Measurements from ENCODE around the gene ATP4A. TPM values are rescaled to one million over a fixed set of nuclear protein-coding genes. Genes with fewer than 3 reads are reported as not detected.

Gene ATP4A
- total RNA-seq, 2 experiments from 2014 or later, result not detected

DNA sequence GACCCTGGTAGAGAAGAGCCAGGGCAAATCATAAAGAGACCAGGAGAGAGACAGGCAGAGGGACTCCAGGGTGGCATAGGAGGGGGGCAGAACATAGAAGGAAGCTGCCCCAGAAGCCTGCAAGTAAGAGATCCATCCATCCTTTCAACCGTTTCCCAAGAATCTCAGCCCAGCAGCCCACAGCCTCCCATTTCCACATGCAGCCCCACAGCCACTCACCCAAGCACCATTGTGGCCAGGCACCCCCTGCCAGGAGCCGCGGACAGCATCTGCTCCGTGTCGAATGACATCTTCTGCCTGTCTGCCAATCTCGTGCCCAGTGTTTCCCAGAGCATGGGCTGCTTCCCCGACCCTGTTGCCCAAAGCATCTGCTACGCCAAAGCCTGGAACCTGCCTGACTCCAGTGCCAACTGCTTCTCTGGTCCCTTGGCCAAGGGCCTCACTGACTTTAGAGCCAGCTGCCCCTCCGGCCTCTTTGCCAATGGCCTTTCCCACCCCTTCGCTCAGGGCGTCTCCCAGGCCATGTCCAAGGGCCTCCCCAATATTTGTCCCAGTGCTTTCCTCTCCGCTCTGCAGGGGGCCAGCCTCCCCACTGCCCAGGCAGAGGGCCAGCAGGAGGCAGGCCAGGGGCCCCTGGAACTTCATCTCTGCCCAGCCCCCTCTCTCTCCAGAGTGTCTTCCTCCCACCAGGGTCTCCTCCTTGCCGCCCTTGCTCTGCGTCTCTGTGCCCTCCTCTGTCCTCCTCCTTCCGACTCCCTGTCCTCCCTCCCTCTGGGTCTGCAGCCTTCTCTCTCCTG lies 50.4 kb downstream of the ATP4A start:
- Mint-ChIP-seq H3K4me1 (ENCODE audit: low read depth) (peaks cover 15% of the 10 kb centered on the region), H3K4me3 (no peak overlapping the region), H3K36me3 (ENCODE audit: low read depth) (no peaks in the 10 kb centered on the region), H3K27ac (no peak overlapping the region), H3K27me3 (ENCODE audit: low read depth) (peaks cover 30% of the 10 kb centered on the region), H3K9me3 (no peaks in the 10 kb centered on the region)
- CTCF ChIA-PET, result interaction anchor here (1.5 kb wide), 1 partner anchor 18 kb away, joined by 5 read pairs; no protein-coding TSS in a partner anchor
- intact Hi-C loops (cut with micrococcal nuclease), result no loop called here
- no peak for DNase-seq

DNA sequence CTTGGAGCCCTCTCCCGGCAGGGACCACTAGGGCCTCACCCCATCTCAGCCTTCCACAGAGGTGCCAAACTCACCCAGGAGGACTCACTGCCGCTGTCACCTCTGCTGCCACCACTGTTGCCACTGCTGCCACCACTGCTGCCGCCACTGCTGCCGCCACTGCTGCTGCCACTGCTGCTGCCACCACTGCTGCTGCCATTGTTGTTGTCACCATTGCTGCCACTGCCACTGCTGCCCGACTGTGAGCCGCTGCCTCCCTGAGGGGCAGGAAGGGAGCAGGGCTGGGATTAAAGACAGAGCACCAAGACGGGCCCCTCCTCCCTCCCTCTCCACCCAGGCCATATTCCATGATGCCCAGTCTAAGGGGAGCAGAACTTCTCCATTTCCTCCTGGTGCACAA lies 52.1 kb downstream of the ATP4A start:
- Mint-ChIP-seq H3K27me3 (ENCODE audit: low read depth) (peaks cover 31% of the 10 kb centered on the region), H3K36me3 (ENCODE audit: low read depth) (no peaks in the 10 kb centered on the region), H3K27ac (no peak overlapping the region), H3K4me3 (no peak overlapping the region), H3K4me1 (ENCODE audit: low read depth) (peaks cover 15% of the 10 kb centered on the region), H3K9me3 (no peaks in the 10 kb centered on the region)
- intact Hi-C loops (cut with micrococcal nuclease), result no loop called here
- no peak for DNase-seq
- CTCF ChIA-PET, result interaction anchor here (0.9 to 2.0 kb wide), 9 partner anchors 9 to 357 kb away, joined by 3 to 15 read pairs (median 4); partner anchors contain the start of gene APLP1

DNA sequence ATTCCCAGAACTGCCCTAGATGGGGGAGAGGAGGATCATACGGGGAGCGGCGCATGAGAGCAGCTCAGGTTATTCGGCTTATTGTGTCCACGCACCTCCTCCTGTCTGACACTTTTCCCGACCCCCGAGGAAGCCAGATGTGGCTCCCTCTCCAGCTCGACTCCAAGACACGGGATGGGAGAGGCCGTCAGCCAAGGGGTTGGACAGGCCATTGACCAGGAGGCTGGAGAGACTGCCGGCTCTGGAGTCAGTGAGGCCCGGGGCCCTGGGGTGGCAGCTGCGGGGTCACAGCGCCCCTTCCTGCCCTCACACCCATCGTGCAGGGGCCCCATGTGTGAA lies 52.9 kb downstream of the ATP4A start:
- CTCF ChIA-PET, result interaction anchor here (0.5 to 2.0 kb wide), 25 partner anchors 10 to 358 kb away, joined by 3 to 15 read pairs (median 4); partner anchors contain the start of gene APLP1
- H3K27ac Mint-ChIP-seq, result no peak overlapping the region
- intact Hi-C loops (cut with micrococcal nuclease), result loop anchor here (1.0 kb wide), 2 partner anchors 36 to 82 kb away; no protein-coding TSS in a partner anchor
- no peaks in the 10 kb centered on the region for H3K9me3 Mint-ChIP-seq
- no peak overlapping the region for H3K4me3 Mint-ChIP-seq
- H3K36me3 Mint-ChIP-seq (ENCODE audit: low read depth), result no peaks in the 10 kb centered on the region
- peaks cover 15% of the 10 kb centered on the region for H3K4me1 Mint-ChIP-seq (ENCODE audit: low read depth)
- H3K27me3 Mint-ChIP-seq (ENCODE audit: low read depth), result peaks cover 31% of the 10 kb centered on the region
- DNase-seq, result no peak

DNA sequence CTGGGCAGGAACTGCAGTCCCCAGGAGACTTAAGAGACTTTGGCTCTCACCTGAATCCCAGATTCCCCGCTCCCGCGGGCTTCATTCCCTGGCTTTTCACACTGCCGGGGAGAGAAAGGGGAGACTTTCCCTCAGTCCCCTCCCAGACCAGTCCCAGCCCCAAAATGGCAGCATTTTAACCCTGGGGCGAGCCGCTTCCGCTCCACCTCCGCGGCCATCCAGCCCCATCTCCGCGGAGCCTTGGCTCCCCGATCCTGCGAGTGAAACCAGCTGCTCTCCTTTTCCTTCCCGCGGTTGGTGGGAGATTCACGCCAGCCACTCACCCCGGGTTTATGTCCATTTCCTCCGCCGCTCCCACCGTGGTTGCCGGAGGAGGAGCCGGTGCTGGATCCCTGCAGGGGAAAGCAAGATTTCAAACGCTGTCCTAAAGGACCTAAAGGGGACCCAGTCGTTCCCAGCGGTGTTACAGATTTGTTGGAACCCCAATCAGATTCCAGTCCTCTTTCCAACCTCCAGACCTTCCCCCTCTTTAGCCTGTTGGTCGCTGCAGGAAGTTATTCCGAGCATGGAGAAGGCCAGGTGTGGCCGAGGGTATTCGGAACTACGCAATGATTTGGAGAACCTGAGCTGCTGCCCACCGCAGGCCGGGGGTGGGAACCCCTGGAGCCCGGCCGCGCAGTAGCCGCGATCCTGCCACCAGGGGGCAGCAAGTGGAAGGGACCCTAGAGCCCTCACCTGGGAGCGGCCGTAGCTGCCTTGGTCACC lies 53.4 kb downstream of the ATP4A start:
- CTCF ChIA-PET, result interaction anchor here (0.5 to 4.9 kb wide), 27 partner anchors 9 to 393 kb away, joined by 3 to 24 read pairs (median 4); no protein-coding TSS in a partner anchor
- intact Hi-C loops (cut with micrococcal nuclease), result loop anchor here (1.0 kb wide), 2 partner anchors 36 to 82 kb away; no protein-coding TSS in a partner anchor
- no peak overlapping the region for H3K27ac Mint-ChIP-seq
- peaks cover 36% of the 10 kb centered on the region for H3K27me3 Mint-ChIP-seq (ENCODE audit: low read depth)
- H3K4me3 Mint-ChIP-seq, result peak overlapping the region; percentile 57
- no peaks in the 10 kb centered on the region for H3K9me3 Mint-ChIP-seq
- H3K36me3 Mint-ChIP-seq (ENCODE audit: low read depth), result no peaks in the 10 kb centered on the region
- peak; percentile 80 for DNase-seq
- peaks cover 15% of the 10 kb centered on the region for H3K4me1 Mint-ChIP-seq (ENCODE audit: low read depth)

DNA sequence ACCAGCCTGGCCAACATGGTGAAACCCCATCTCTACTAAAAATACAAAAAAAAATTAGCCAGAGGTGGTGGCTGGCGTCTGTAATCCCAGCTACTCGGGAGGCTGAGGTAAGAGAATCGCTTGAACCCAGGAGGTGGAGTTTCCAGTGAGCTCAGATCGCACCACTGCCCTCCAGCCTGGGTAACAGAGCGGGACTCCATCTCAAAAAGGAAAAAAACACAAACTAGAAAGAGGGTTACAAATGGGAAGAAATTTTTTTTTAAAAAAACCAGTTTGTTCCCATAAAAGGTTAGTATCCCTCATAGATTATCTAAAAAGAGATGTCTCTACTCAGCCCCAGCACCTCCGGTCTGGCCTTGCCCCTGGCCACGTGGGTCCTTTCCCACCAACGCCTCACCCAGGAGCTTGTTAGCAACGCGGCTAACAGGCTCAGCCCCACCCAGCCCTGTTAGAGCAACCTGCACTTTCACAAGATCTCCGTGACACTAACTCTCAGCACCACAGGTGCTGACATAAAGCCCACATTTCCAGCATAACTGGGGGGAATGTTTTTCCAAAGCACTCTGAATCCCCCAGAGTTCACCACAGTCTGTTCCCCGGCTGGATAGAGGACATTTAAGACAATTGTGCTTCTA lies 54.3 kb downstream of the ATP4A start:
- Mint-ChIP-seq H3K36me3 (ENCODE audit: low read depth) (no peaks in the 10 kb centered on the region), H3K4me1 (ENCODE audit: low read depth) (peaks cover 15% of the 10 kb centered on the region), H3K9me3 (no peaks in the 10 kb centered on the region), H3K27me3 (ENCODE audit: low read depth) (peaks cover 36% of the 10 kb centered on the region), H3K4me3 (peak overlapping the region; percentile 57), H3K27ac (no peak overlapping the region)
- intact Hi-C loops (cut with micrococcal nuclease), result no loop called here
- CTCF ChIA-PET, result interaction anchor here (0.9 to 4.9 kb wide), 14 partner anchors 12 to 392 kb away, joined by 3 to 24 read pairs (median 6); no protein-coding TSS in a partner anchor
- DNase-seq, result peak; percentile 51

DNA sequence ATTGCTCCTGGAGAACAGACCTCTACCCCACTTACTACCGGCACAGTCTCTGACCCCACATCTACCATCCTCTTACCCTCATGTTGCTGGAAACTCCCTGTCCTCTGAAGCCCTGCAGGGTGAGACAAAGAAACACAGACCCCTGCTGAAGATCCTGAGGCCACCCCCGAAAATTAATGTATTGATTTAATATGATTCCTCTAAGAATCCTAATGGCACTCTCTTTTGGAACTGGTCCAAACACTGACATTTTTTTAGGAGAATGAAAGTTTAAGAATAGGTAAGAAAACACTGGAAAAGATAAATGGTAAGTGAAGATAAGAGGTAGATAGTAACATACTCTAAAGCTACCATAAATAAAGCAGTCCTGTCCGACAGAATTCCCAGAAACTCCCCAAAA lies 55.3 kb downstream of the ATP4A start:
- Mint-ChIP-seq H3K36me3 (ENCODE audit: low read depth) (no peaks in the 10 kb centered on the region), H3K9me3 (no peaks in the 10 kb centered on the region), H3K27ac (no peak overlapping the region), H3K4me3 (no peak overlapping the region), H3K4me1 (ENCODE audit: low read depth) (peaks cover 15% of the 10 kb centered on the region), H3K27me3 (ENCODE audit: low read depth) (peaks cover 32% of the 10 kb centered on the region)
- intact Hi-C loops (cut with micrococcal nuclease), result no loop called here
- CTCF ChIA-PET, result interaction anchor here (0.7 to 4.9 kb wide), 4 partner anchors 11 to 151 kb away, joined by 3 to 24 read pairs (median 4); no protein-coding TSS in a partner anchor
- no peak for DNase-seq

DNA sequence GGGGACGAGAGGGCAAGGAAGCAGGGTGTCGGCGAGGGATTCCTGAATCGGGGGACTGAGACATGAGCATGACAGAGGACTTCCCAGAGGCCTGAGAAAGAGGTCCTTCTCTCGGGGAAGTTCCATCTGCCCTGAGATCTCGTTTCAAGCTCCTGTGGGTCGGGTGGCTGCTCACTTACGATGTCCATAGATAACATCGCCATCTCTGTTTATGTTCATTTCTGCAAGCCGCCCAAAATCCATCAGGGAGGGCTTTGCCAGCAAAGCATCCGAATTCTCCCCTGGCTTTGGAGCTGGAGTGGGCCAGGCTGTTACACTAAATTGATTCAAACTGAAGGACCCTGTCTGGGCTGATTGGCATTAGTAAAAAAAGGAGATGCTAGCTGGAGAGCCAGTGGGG lies 55.9 kb downstream of the ATP4A start:
- CTCF ChIA-PET, result interaction anchor here (1.2 to 4.9 kb wide), 2 partner anchors 12 to 104 kb away, joined by 3 to 24 read pairs; no protein-coding TSS in a partner anchor
- H3K36me3 Mint-ChIP-seq (ENCODE audit: low read depth), result no peaks in the 10 kb centered on the region
- H3K9me3 Mint-ChIP-seq, result no peaks in the 10 kb centered on the region
- no peak overlapping the region for H3K27ac Mint-ChIP-seq
- intact Hi-C loops (cut with micrococcal nuclease), result no loop called here
- no peak overlapping the region for H3K4me3 Mint-ChIP-seq
- peaks cover 32% of the 10 kb centered on the region for H3K27me3 Mint-ChIP-seq (ENCODE audit: low read depth)
- DNase-seq, result no peak
- H3K4me1 Mint-ChIP-seq (ENCODE audit: low read depth), result peaks cover 15% of the 10 kb centered on the region

DNA sequence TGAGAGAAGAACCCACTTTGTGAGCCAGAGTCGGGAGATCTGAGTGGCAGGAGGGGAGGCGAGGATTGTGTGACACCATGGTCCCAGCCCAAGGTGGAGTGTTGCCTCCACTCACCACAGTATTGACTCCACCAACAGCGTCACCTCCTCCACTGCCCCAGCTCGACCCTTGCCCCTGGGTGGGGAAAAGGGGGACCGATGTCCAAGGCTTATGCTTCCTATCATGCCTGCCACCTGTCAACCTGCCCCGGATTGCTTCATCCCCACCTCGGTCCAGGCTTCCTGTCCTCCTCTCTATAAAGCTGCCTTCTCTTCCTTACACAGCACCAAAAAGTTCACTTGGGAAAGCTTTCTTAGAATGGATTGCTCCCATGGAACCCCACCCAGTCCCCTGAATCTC lies 57.4 kb downstream of the ATP4A start:
- H3K27me3 Mint-ChIP-seq (ENCODE audit: low read depth), result peaks cover 25% of the 10 kb centered on the region
- no peaks in the 10 kb centered on the region for H3K9me3 Mint-ChIP-seq
- H3K4me3 Mint-ChIP-seq, result no peak overlapping the region
- H3K4me1 Mint-ChIP-seq (ENCODE audit: low read depth), result peaks cover 15% of the 10 kb centered on the region
- intact Hi-C loops (cut with micrococcal nuclease), result no loop called here
- H3K36me3 Mint-ChIP-seq (ENCODE audit: low read depth), result no peaks in the 10 kb centered on the region
- no peak for DNase-seq
- H3K27ac Mint-ChIP-seq, result no peak overlapping the region
- CTCF ChIA-PET, result interaction anchor here (1.0 to 4.9 kb wide), 2 partner anchors 9 to 11 kb away, joined by 4 to 24 read pairs; no protein-coding TSS in a partner anchor

DNA sequence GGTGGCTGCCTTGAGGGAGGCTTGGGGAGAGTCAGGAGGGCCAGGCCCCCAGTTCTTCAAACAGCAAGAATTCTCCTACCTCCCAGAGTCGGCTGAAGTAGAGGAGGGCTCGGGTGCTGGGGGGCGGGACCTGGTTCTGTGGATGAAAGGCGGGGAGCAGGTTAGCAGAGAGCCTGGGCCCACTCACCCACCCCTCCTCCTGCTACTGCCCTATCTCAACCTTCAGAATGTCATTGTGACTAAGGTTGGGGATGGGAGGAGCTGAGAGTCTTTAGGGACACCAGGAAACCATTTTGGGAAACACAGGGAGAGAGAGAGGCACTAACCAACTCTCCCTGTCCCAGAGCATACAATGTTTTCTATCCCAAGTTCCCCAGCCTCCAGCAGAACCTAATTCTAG lies 60.7 kb downstream of the ATP4A start:
- Mint-ChIP-seq H3K4me1 (ENCODE audit: low read depth) (no peaks in the 10 kb centered on the region), H3K9me3 (no peaks in the 10 kb centered on the region), H3K27me3 (ENCODE audit: low read depth) (peaks cover 5% of the 10 kb centered on the region), H3K36me3 (ENCODE audit: low read depth) (no peaks in the 10 kb centered on the region), H3K4me3 (no peak overlapping the region), H3K27ac (no peak overlapping the region)
- intact Hi-C loops (cut with micrococcal nuclease), result no loop called here
- CTCF ChIA-PET, result no interaction called here
- DNase-seq, result no peak

DNA sequence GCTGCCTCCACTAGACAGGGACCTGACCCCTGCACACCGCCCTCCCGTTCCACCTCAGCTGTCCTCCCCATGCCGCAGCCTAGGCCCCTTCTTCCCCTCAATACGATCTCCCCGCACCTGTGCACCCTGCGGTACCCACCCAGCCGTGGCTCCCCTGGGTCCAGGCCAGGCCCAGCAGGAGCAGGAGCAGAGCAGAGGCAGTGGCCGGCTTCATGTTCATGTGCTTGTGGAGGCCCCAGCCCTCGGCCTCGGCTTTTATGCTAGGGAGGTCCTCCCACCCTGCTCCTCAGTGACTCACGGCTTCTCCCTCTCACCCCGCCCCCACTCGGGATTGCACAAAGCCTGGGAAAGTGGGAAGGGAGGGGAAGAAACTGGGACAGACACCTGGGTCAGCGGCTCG lies 61.8 kb downstream of the ATP4A start:
- H3K4me1 Mint-ChIP-seq (ENCODE audit: low read depth), result no peaks in the 10 kb centered on the region
- H3K36me3 Mint-ChIP-seq (ENCODE audit: low read depth), result no peaks in the 10 kb centered on the region
- intact Hi-C loops (cut with micrococcal nuclease), result no loop called here
- H3K27me3 Mint-ChIP-seq (ENCODE audit: low read depth), result peaks cover 5% of the 10 kb centered on the region
- CTCF ChIA-PET, result no interaction called here
- no peaks in the 10 kb centered on the region for H3K9me3 Mint-ChIP-seq
- no peak for DNase-seq
- no peak overlapping the region for H3K4me3 Mint-ChIP-seq
- no peak overlapping the region for H3K27ac Mint-ChIP-seq

DNA sequence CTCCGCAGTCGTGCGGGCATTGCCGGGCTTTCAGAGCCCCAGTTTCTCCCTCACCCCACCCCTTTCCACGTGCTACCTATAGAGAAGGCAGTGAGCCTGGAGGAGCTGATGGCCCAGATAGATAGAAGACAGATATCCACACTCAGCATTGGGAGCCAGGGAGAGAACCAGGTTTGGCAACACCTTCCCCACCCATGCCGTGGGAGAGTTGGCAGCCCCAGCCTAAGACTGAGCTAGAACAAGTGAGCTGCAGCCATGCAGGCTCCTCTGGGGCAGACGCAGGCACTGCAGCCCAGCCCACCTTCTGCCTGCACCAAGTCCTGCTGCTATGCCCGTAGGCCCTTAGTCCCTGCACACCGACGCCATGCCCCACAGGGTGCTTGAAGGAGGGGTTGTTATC lies 62.8 kb downstream of the ATP4A start:
- CTCF ChIA-PET, result interaction anchor here (0.8 to 1.0 kb wide), 2 partner anchors 9 to 12 kb away, joined by 3 to 4 read pairs; no protein-coding TSS in a partner anchor
- no peaks in the 10 kb centered on the region for H3K4me1 Mint-ChIP-seq (ENCODE audit: low read depth)

More for the DNA sequence above, 62.8 kb downstream of the ATP4A start:
- no peak overlapping the region for H3K27ac Mint-ChIP-seq
- H3K4me3 Mint-ChIP-seq, result no peak overlapping the region
- intact Hi-C loops (cut with micrococcal nuclease), result no loop called here
- H3K27me3 Mint-ChIP-seq (ENCODE audit: low read depth), result peaks cover 5% of the 10 kb centered on the region
- H3K9me3 Mint-ChIP-seq, result no peaks in the 10 kb centered on the region
- DNase-seq, result no peak
- H3K36me3 Mint-ChIP-seq (ENCODE audit: low read depth), result no peaks in the 10 kb centered on the region

Measured in activated naive CD4-positive, alpha-beta T cell treated with anti-CD3 and anti-CD28 coated beads for 36 hours (primary cell).